GM12873 (cell line): ENCODE measurements around the gene SLC1A6.

Source experiments
- TF ChIP-seq, protein P1 (sequence below): IDR thresholded peaks from 2 replicates; pipeline ENCODE4 v1.5.1; 2012; ENCODE audit warnings: low read depth, mild to moderate bottlenecking, moderate library complexity, low read length, control low read depth; ENCODE audit not compliant: insufficient read depth; ENCODE audit errors: missing control alignments

SLC1A6 gene

DNA sequence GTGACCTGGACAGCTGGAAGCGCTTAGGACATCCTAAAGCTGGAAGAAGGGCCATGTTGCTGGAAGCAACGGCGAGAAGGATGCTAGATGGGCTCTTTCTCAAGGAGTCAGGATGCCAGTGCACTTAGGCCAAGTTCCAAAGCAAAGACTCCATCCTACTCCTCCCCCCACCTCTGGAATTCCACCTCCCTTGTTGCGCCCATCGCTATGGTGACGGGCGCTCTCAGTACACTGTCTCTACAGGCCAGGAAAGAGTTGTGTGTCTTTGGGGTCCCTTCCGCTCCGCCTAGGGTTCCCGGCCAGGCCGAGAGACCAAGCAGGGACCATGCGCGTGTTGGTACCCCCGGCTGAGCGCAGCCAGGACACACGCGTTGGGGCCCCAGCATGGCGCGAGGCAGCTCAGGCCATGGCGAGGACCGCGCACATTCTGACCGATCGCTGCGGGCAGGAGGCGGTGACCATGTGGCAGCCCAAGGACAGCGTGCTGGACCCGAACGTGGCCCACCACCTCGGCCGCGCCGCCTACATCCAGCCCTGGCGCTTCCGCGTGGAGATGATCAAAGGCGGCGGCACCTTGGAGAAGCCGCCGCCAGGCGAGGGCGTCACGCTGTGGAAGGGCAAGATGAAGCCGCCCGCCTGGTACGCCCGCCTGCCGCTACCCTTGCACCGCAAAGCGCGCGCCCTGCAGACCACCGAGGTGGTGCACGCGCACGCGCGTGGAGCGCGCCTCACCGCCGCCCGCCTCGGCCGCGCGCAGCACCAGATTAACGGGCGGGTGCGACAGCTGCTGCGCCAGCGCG lies 31.0 kb upstream of the SLC1A6 start:
- TF ChIP-seq, protein P1, sequence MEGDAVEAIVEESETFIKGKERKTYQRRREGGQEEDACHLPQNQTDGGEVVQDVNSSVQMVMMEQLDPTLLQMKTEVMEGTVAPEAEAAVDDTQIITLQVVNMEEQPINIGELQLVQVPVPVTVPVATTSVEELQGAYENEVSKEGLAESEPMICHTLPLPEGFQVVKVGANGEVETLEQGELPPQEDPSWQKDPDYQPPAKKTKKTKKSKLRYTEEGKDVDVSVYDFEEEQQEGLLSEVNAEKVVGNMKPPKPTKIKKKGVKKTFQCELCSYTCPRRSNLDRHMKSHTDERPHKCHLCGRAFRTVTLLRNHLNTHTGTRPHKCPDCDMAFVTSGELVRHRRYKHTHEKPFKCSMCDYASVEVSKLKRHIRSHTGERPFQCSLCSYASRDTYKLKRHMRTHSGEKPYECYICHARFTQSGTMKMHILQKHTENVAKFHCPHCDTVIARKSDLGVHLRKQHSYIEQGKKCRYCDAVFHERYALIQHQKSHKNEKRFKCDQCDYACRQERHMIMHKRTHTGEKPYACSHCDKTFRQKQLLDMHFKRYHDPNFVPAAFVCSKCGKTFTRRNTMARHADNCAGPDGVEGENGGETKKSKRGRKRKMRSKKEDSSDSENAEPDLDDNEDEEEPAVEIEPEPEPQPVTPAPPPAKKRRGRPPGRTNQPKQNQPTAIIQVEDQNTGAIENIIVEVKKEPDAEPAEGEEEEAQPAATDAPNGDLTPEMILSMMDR = no peak

DNA sequence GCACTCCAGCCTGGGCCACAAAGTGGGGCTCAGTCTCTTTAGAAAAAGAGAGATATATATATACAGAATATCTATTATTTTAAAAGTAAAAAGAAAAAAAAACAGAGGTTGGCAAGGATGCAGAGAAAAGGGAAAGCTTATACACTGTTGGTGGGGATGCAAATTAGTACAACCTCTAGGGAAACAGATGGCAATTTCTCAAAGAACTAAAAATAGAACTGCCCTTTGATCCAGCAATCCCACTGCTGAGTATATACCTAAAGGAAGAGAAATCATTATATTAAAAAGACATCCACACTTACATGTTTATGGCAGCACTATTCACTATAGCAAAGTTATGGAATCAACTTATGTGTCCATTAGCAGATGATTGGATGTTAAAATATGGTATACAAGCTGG lies 28.6 kb upstream of the SLC1A6 start:
- TF ChIP-seq, protein P1 = no peak

DNA sequence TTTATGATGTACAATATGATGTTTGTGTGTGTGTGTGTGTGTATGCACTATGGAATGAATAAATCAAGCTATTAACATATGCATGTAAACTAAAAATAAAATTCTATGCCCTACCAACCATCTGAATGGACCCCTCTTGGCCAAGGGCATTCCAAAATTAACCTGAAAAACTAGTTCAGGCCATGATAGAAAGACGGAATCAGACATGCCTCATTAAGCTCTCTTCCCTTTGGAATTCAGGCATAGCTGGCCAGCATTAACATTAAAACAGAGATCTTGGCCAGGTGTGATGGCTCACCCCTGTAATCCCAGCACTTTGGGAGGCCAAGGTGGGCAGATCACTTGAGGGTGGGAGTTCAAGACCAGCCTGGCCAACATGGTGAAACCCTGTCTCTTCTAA lies 18.3 kb upstream of the SLC1A6 start:
- TF ChIP-seq, protein P1 = no peak

DNA sequence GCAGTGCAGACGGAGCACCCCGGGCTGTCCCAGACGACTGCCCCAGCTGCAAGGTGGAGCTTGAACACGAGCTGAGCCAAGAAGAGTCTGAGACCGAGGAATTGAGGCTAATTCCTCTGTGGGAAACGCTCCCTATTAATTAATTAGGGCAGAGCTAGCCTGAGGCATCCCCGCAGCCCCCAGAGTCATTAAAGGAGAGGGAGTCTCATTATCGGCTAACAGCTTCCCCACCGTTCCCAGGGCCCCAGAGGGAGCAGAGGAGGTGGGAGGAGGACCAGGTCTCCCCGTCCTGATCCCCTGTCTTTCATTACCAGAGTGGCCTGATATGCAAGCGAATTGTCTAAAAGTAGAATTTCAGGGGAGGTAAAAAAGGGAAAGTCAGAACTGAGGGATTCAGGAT lies 13.1 kb upstream of the SLC1A6 start:
- TF ChIP-seq, protein P1 = no peak

DNA sequence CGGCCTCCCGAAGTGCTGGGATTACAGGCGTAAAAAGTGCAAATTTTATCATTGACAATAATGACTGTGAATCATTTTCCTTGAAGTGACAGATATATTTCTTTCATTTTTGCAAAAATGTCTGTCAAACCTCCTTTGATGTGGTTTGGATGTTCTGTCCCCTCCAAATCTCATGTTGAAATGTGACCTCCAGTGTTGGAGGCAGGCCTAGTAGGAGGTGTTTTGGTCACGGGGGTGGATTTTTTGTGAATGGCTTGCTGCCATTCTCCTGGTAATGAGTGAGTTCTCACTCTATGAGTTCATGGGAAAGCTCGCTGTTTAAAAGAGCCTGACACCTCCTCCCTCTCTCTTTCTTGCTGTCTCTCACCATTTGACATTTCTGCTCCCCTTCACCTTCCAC lies 5.5 kb upstream of the SLC1A6 start:
- TF ChIP-seq, protein P1 = no peak

DNA sequence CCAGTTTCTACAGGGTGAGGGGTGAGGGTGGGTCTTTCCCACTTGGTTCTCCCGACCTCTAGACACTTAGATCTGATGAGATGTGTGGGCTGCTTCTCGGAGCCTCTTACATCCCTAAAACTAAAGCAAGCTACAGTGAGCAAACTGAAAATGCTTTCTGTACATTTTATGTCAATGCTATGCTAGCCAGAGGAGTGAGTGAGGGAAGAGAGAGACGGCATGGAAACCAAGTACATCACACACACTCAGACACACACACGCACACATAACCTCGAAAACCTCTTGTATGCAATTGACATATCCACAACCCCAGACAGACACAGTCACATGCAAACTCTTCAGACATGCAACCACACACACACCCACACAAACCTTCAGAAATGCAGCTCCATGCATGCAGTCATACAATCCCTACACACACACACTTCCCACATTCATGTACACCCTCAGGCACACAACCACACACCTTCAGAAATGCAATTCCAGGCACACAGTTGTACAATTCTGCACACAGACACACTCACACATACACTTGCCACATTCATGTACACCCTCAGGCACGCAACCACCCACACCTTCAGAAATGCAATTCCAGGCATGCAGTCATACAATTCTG lies 1.4 kb downstream of the SLC1A6 start:
- TF ChIP-seq, protein P1 = no peak

DNA sequence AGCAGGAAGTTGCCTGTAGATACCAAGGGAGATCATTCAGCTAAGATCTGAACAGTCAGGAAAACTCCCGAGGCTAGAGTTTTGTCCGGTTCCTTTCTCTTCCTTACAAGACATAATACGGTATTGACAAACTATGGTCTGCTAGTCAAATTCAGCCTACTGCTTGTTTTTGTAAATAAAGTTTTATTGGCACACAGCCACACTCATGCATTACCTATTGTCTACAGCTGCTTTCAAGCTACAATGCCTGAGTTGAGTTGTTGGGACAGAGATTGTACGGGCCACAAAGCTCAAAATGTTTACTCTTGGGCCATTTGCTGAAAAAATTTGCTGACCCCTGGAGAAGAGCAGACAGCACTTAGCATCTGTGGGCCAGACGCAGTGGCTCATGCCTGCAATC lies 2.5 kb downstream of the SLC1A6 start:
- TF ChIP-seq, protein P1 = no peak
